PC-9 (cell line): Measurements from ENCODE around the gene CHRDL2.

ENCODE experiments used
- EZH2 ChIP-seq: fragments of 200-600 bp; sonication (generic); IDR thresholded peaks from 2 replicates; pipeline ENCODE4 v1.8.0; 2017; ENCODE audit warnings: antibody characterized with exemption, low read depth
- TF ChIP-seq, protein P1 (sequence below): fragments of 200-600 bp; sonication (generic); conservative IDR thresholded peaks from 2 replicates; pipeline ENCODE4 v1.6.1; 2017; ENCODE audit warnings: mixed run types, antibody characterized with exemption, mild to moderate bottlenecking, moderate library complexity

DNA sequence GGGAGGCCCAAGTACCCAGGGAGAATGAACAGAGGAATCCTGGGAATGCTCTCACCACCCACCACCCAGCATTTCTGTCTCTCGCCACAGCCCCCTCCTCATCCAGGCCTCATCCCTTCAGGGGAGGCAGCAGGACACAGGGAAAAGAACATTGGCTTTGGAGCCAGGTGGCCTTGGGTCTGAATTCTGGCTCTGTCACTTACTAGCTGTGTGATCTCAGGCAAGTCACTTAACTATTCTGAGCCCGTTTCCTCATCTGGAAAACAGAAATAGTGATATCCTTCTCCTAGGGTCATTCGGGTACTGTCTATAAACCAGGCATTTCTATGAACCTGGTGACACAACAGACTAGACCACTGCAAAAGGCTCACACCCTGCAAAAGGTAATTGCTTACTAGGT is 22.1 kb downstream of the CHRDL2 start:
- TF ChIP-seq, protein P1, sequence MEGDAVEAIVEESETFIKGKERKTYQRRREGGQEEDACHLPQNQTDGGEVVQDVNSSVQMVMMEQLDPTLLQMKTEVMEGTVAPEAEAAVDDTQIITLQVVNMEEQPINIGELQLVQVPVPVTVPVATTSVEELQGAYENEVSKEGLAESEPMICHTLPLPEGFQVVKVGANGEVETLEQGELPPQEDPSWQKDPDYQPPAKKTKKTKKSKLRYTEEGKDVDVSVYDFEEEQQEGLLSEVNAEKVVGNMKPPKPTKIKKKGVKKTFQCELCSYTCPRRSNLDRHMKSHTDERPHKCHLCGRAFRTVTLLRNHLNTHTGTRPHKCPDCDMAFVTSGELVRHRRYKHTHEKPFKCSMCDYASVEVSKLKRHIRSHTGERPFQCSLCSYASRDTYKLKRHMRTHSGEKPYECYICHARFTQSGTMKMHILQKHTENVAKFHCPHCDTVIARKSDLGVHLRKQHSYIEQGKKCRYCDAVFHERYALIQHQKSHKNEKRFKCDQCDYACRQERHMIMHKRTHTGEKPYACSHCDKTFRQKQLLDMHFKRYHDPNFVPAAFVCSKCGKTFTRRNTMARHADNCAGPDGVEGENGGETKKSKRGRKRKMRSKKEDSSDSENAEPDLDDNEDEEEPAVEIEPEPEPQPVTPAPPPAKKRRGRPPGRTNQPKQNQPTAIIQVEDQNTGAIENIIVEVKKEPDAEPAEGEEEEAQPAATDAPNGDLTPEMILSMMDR, result no peak
- TF ChIP-seq EZH2, result no peak
